Neural progenitor cell (in vitro differentiated cells): ENCODE data around the gene KLHL40. TPM values are rescaled to one million over a fixed set of nuclear protein-coding genes. Genes with fewer than 3 reads are reported as not detected.

Source experiments
- DNase-seq: peaks from one replicate; pipeline ENCODE4 v3.0.0-alpha.2; 2016; ENCODE audit warnings: low spot score
- H2AFZ ChIP-seq: fragments of 200-600 bp; sonication (generic); replicated peaks from 2 replicates; pipeline ENCODE4 v1.6.1; 2016; ENCODE audit warnings: antibody characterized with exemption
- H3F3A ChIP-seq: fragments of 200-600 bp; sonication (generic); 2 replicates; pipeline ENCODE4 v1.6.1; 2016; ENCODE audit warnings: antibody characterized with exemption, low read depth
- H3K27ac ChIP-seq: fragments of 200-600 bp; sonication (generic); 2 replicates; pipeline ENCODE4 v1.5.1; 2016; ENCODE audit warnings: mild to moderate bottlenecking
- H3K27me3 ChIP-seq: fragments of 200-600 bp; sonication (generic); 2 replicates; pipeline ENCODE4 v1.6.1; 2016; ENCODE audit warnings: mild to moderate bottlenecking, moderate library complexity
- H3K36me3 ChIP-seq: fragments of 200-600 bp; sonication (generic); 2 replicates; pipeline ENCODE4 v1.5.1; 2016
- H3K4me1 ChIP-seq: fragments of 200-600 bp; sonication (generic); 2 replicates; pipeline ENCODE4 v1.6.1; 2016; ENCODE audit warnings: mixed run types
- H3K4me2 ChIP-seq: fragments of 200-600 bp; sonication (generic); 2 replicates; pipeline ENCODE4 v1.6.1; 2016
- H3K4me3 ChIP-seq: fragments of 200-600 bp; sonication (generic); 2 replicates; pipeline ENCODE4 v1.5.1; 2016
- H3K79me2 ChIP-seq: fragments of 200-600 bp; sonication (generic); 2 replicates; pipeline ENCODE4 v1.6.1; 2016; ENCODE audit warnings: low read depth
- H3K9ac ChIP-seq: fragments of 200-600 bp; sonication (generic); 2 replicates; pipeline ENCODE4 v1.6.1; 2016
- H3K9me3 ChIP-seq: fragments of 200-600 bp; sonication (generic); 2 replicates; pipeline ENCODE4 v1.5.1; 2016; ENCODE audit warnings: low read depth
- H4K20me1 ChIP-seq: fragments of 200-600 bp; sonication (generic); 2 replicates; pipeline ENCODE4 v1.6.1; 2016; ENCODE audit warnings: low read depth
- H3K27ac Mint-ChIP-seq: 3 replicates; pipeline ENCODE4 v1.8.0; 2021; ENCODE audit warnings: mixed read lengths
- H3K27me3 Mint-ChIP-seq: 2 replicates; pipeline ENCODE4 v1.8.0; 2022; ENCODE audit warnings: low read depth, mild to moderate bottlenecking, inconsistent platforms, moderate library complexity, mixed read lengths; ENCODE audit not compliant: insufficient read depth
- H3K36me3 Mint-ChIP-seq: 3 replicates; pipeline ENCODE4 v1.8.0; 2021; ENCODE audit warnings: mixed read lengths
- H3K4me1 Mint-ChIP-seq: 3 replicates; pipeline ENCODE4 v1.8.0; 2021; ENCODE audit warnings: mixed read lengths
- H3K4me3 Mint-ChIP-seq: 3 replicates; pipeline ENCODE4 v1.8.0; 2021; ENCODE audit warnings: mild to moderate bottlenecking, moderate library complexity, mixed read lengths
- H3K9me3 Mint-ChIP-seq: 3 replicates; pipeline ENCODE4 v1.8.0; 2020; ENCODE audit warnings: mixed read lengths
- EZH2 ChIP-seq: fragments of 200-600 bp; sonication (generic); IDR thresholded peaks from 2 replicates; pipeline ENCODE4 v1.6.1; 2017; ENCODE audit warnings: antibody characterized with exemption, mild to moderate bottlenecking, moderate library complexity
- EZH2phosphoT487 ChIP-seq: fragments of 200-600 bp; sonication (generic); IDR thresholded peaks from 2 replicates; pipeline ENCODE4 v1.6.1; 2017; ENCODE audit warnings: antibody characterized with exemption
- total RNA-seq: library from RNA; depleted of rRNA; stranded (reverse); fragments of >200 nt; gene quantifications from 2 replicates; pipeline ENCODE4 v1.2.3, GENCODE V29; 2015; ENCODE audit warnings: low replicate concordance
- TF ChIP-seq, protein P1 (sequence below): fragments of 200-600 bp; sonication (generic); IDR thresholded peaks from 2 replicates; pipeline ENCODE4 v1.5.1; 2017; ENCODE audit warnings: antibody characterized with exemption, mild to moderate bottlenecking

Gene KLHL40
- total RNA-seq, 1 donor from 2014 or later = not detected

DNA sequence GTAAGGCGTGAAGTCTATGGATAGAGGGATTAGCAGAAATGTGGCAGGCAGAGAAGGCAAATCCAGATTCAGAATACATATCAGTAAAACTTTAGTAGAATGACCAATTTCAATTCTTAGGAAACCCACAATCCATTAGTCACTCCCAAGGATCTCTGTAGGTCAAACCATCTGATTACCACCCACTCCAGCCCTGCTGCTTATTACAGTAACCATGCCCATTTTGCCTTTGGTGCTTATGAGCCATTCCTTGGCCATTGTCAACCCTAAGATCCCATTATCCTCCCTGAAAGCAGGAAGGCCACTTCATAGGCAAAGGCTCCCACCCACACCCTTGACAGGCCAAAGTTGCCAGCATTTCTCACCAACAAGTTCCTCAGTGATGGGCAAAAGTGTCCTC is 5.1 kb upstream of the KLHL40 start:
- TF ChIP-seq, protein P1, sequence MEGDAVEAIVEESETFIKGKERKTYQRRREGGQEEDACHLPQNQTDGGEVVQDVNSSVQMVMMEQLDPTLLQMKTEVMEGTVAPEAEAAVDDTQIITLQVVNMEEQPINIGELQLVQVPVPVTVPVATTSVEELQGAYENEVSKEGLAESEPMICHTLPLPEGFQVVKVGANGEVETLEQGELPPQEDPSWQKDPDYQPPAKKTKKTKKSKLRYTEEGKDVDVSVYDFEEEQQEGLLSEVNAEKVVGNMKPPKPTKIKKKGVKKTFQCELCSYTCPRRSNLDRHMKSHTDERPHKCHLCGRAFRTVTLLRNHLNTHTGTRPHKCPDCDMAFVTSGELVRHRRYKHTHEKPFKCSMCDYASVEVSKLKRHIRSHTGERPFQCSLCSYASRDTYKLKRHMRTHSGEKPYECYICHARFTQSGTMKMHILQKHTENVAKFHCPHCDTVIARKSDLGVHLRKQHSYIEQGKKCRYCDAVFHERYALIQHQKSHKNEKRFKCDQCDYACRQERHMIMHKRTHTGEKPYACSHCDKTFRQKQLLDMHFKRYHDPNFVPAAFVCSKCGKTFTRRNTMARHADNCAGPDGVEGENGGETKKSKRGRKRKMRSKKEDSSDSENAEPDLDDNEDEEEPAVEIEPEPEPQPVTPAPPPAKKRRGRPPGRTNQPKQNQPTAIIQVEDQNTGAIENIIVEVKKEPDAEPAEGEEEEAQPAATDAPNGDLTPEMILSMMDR = no peak
- no peak for TF ChIP-seq EZH2
- TF ChIP-seq EZH2phosphoT487 = no peak
- Mint-ChIP-seq H3K4me1 (no peaks in the 10 kb centered on the region), H3K36me3 (no peaks in the 10 kb centered on the region), H3K27me3 (peaks cover 3% of the 10 kb centered on the region), H3K9me3 (peaks cover 20% of the 10 kb centered on the region), H3K4me3 (no peak overlapping the region), H3K27ac (no peak overlapping the region)
- Histone ChIP-seq H3K9me3 (no peaks in the 10 kb centered on the region), H2AFZ (no peak overlapping the region), H3K9ac (no peak overlapping the region), H4K20me1 (no peaks in the 10 kb centered on the region), H3K4me2 (no peak overlapping the region), H3K27ac (no peak overlapping the region), H3K27me3 (no peaks in the 10 kb centered on the region), H3K36me3 (no peaks in the 10 kb centered on the region), H3F3A (no peaks in the 10 kb centered on the region), H3K79me2 (no peaks in the 10 kb centered on the region), H3K4me3 (no peak overlapping the region), H3K4me1 (no peaks in the 10 kb centered on the region)
- DNase-seq = no peak

DNA sequence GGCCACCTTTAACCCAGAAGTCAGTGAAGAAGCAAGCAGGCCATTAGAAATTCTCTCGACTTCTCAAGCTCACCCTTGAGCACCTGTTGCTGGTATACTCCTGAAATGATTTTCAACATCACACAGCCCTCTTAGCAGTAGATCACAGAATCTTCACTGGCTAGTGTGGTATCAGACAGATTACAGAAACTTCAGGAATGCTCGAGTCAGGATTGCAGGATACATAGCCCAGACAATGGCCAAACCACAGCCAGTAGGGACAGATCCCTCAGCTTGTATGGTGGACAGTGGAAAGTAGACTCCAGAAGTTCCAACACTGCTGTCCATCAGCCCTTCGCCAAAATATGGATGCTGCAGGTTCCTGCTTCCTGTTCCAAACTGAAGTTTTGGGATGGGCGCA is 4.5 kb upstream of the KLHL40 start:
- no peak overlapping the region for H2AFZ ChIP-seq
- H3K4me1 Mint-ChIP-seq = no peaks in the 10 kb centered on the region
- no peak overlapping the region for H3K9ac ChIP-seq
- no peaks in the 10 kb centered on the region for H3K36me3 ChIP-seq
- no peak overlapping the region for H3K27ac ChIP-seq
- H3K27me3 ChIP-seq = no peaks in the 10 kb centered on the region
- H3K27ac Mint-ChIP-seq = no peak overlapping the region
- H3K27me3 Mint-ChIP-seq = peaks cover 3% of the 10 kb centered on the region
- H3K4me3 Mint-ChIP-seq = no peak overlapping the region
- no peak overlapping the region for H3K4me3 ChIP-seq
- H3F3A ChIP-seq = no peaks in the 10 kb centered on the region
- no peaks in the 10 kb centered on the region for H3K9me3 ChIP-seq
- no peaks in the 10 kb centered on the region for H3K36me3 Mint-ChIP-seq
- no peaks in the 10 kb centered on the region for H3K79me2 ChIP-seq
- H4K20me1 ChIP-seq = no peaks in the 10 kb centered on the region
- no peak overlapping the region for H3K4me2 ChIP-seq
- no peaks in the 10 kb centered on the region for H3K4me1 ChIP-seq
- peaks cover 19% of the 10 kb centered on the region for H3K9me3 Mint-ChIP-seq
- no peak for DNase-seq
- no peak for TF ChIP-seq EZH2
- TF ChIP-seq EZH2phosphoT487 = no peak
- TF ChIP-seq, protein P1 = no peak

DNA sequence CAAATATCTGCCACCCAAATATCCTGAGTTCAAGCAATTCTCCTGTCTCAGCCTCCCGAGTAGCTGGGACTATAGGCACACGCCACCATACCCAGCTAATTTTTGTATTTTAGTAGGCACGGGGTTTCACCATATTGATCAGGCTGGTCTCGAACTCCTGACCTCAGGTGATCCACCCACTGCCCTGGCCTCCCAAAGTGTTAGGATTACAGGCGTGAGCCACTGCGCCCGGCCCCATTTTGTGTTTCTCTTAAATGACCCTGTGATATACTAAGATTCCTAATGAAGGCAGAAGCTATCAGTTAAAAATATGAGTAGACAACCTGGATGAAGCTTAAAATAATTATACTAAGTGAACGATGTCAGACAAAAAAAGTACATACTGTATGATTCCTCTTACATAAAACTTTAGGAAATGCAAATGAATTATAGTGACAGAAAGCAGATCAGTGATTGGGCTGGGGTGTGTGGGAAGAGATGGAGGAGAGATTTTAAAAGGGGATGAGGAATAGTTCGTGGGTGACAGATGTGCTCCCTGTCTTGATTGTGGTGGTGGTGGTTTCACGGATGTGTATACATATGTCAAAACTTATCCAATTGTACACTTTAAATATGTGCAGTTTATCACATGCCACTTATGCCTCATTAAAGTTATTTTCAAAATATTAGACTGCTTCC is 3.8 kb upstream of the KLHL40 start:
- H3K27me3 ChIP-seq = no peaks in the 10 kb centered on the region
- no peaks in the 10 kb centered on the region for H3K79me2 ChIP-seq
- DNase-seq = no peak
- no peak overlapping the region for H3K4me3 Mint-ChIP-seq
- H3K27me3 Mint-ChIP-seq = no peaks in the 10 kb centered on the region
- H3K9me3 ChIP-seq = no peaks in the 10 kb centered on the region
- H3K36me3 ChIP-seq = no peaks in the 10 kb centered on the region
- no peaks in the 10 kb centered on the region for H3K4me1 Mint-ChIP-seq
- H3K9me3 Mint-ChIP-seq = peaks cover 12% of the 10 kb centered on the region
- H2AFZ ChIP-seq = no peak overlapping the region
- H3K36me3 Mint-ChIP-seq = no peaks in the 10 kb centered on the region
- no peaks in the 10 kb centered on the region for H4K20me1 ChIP-seq
- H3K27ac Mint-ChIP-seq = no peak overlapping the region
- H3K9ac ChIP-seq = no peak overlapping the region
- H3K4me1 ChIP-seq = no peaks in the 10 kb centered on the region
- H3F3A ChIP-seq = no peaks in the 10 kb centered on the region
- no peak overlapping the region for H3K27ac ChIP-seq
- H3K4me3 ChIP-seq = no peak overlapping the region
- H3K4me2 ChIP-seq = no peak overlapping the region
- TF ChIP-seq, protein P1 = no peak
- no peak for TF ChIP-seq EZH2phosphoT487
- TF ChIP-seq EZH2 = no peak
